GM21526 (cell line): ENCODE results near the gene RPRML.
"Not testable (repeated sequence)": the region's sequence is repeated elsewhere in the genome, so short reads cannot be mapped to it uniquely, and the experiment has no call there.

Experiments
- ATAC-seq: cut with Tn5 transposase; IDR thresholded peaks from one replicate; pipeline ENCODE4 v1.9.1; 2021; ENCODE audit warnings: moderate library complexity; ENCODE audit not compliant: unreplicated experiment, low FRiP score

RPRML gene

DNA sequence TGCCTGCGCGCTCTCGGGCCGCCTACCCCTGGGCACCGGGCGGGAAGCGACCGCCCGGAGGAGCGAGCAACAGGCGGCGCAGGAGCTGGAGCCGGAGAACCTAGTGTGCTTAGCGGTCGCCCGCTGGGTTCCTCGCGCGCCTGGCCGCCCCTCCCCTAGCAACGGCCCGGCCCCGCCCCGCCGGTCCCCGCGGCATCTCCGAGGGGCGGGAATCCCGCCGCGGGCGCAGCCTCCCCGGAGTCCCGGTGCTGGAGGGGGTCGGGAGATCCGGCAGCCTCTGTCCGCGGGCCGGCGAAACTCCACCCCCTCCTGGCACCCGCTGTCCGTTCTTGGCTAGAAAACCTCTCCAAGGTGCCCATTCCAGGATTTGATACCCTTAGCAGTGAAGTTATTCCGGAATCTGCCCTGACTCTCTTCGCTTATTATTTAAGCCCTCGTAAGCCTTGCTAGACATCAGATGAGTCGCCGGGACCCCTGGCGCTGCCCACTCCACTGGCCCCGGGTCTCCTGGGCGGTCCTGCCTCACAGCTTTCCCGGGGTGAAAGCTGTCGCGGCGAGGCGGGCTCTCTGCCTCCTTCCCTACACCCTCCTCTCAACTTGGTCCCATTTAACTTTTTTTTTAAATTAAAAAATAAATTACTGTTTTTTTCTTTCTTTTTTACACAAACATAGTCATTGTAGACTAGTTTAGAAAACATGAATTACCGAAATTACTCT lies at the start of gene RPRML:
TSS of gene RPRML (minus strand) at position 107 of the 717 bp plus-strand sequence. CDS start 246 bp downstream, outside the sequence.
- ATAC-seq: no peak

DNA sequence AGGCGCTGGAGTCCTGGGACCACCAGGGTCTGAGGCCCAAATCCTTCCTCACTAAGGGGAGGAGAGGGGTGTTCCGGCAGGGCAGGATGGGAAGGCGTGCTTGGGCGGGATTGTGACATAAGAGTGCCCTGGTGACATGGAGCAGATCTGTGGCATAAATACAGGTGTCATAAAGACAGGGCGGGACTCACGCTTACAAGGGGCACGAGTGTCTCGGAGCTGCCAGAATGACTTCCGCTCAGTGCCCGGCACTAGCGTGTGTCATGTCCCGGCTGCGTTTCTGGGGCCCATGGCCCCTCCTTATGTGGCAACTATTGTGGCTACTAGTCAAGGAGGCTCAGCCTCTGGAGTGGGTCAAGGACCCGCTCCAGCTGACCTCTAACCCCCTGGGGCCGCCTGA lies 37.9 kb upstream of the RPRML start:
- ATAC-seq: not testable (repeated sequence)

DNA sequence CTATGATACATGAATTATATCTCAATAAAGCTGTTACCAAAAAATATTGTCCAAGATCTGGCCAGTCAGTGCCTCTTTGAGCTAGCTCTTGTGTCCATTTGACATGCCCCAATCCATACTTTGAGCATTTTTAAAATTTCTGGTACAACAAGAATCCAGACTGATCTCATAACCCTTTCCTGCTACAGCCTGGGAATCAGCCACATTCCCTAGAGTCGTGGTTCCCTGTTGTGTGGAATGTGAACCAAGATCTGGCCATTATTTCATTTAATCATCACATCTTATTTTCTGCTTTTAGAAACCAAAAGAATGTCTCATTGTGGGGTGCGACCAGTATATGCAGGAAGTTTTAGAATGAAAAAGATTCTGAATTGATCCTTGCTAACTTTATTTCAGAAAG lies 34.3 kb upstream of the RPRML start:
- no peak for ATAC-seq

DNA sequence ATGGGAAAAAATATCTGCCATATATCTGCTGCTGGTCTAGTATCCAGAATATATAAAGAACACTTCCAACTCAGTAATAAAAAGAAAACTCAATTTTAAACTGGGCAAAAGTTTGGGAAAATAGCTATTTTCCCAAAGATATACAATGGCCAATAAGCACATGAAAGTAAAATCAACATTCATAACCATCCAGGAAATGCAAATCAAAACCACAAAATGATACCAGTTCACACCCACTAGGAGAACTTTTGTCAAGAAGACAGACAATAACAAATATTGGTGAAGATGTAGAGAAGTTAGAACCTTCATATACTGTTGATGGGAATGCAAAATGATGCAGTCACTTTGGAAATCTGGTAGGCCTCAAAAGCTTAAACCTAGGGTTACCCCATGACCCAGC lies 33.4 kb upstream of the RPRML start:
- ATAC-seq: no peak

DNA sequence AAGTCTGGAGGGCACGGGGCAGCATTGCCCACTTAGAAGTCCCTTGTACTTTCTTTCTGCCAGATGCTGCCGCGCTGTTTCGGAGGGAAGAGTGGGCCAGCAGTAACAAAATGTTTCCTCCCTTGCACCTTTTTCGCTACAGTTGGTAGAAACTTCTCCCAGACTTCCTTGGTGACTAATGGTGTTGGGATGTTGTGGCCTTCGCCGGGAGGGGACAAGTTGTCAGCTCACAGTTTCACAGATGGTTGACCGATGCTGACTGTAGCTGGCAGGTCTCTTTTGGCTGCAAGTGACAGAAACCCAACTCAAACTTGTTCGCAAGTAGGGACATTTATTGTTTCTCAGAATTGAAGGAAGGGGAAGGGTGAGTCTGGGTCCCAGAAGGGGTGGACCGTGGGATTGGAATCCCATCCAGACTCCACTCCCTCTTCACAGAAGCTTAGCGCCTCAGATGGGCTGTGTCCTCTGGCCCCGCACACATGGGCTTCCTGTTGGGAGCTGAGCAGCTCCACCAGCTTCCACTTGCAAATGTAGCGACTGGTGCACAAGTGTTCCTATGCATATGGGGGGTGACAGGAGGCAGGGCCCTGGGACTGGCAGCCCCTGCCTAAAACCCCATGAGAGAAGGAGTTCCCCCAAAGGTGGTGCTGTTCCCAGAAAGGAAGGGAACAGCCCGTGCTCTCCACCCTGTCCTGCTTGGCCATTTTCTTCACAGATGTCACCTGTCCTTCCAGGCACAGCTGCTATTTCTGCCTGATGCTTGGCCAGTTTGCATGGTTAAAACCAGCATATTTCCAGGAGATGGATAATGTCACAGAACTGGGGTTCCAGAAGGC lies 30.9 kb upstream of the RPRML start:
- no peak for ATAC-seq

DNA sequence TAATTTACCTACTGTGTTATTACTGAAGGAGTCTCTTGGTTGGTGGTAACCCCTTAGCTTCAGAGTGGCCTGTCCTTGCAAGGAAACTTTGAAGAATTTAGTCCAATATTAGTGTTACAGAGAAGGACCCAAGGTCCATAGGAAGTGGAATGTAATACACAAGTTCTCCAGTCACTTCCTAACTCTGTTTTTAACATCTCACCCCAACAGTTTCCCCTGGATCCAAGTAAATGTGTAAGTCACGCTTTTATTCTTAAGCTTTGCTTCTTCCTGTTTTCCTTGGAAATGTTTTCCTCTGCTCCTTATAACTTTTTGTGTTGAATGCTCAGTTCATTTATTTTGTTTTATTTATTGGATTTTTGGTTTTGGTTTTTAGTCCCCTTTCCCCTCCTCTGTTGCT lies 25.9 kb upstream of the RPRML start:
- no peak for ATAC-seq

DNA sequence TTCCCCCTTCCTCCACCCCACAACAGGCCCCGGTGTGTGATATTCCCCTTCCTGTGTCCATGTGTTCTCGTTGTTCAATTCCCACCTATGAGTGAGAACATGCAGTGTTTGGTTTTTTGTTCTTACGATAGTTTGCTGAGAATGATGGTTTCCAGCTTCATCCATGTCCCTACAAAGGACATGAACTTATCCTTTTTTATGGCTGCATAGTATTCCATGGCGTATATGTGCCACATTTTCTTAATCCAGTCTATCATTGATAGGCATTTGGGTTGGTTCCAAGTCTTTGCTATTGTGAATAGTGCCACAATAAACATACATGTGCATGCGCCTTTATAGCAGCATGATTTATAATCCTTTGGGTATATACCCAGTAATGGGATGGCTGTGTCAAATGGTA lies 24.8 kb upstream of the RPRML start:
- ATAC-seq: not testable (repeated sequence)

DNA sequence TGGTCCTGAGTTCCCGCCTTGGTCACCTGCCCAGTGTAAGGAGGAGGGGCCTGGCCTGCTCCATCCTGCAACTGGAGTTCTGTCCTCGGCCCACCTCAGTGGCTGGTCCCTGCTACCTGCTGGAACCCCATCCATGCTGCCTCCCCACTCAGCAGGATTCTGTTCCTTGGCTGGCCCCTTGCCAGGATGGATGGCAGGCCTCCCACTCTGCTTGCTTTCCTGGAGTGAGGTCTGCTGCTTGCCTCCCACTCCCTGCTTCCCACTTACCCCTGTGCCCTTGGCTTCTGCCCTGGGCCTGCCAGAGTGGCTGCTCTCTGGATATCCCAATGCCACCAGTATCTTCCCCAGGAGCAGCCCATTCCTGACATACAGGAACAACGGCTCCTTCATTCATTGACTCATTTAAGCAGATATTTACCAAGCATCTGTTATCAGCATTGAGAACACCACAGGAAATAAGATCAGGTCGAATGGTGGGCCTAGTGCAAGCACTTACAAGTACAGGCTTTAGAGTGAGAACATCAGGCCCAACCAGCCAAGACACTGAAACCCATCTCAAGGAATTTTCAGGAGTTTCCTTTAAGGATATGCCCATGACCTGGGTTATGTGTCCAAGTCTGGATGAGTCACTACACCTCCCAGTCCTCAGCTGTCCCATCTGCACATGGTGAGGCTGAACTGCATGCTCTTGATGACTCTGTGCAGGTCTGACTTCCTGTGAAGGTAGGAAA lies 17.0 kb upstream of the RPRML start:
- no peak for ATAC-seq

DNA sequence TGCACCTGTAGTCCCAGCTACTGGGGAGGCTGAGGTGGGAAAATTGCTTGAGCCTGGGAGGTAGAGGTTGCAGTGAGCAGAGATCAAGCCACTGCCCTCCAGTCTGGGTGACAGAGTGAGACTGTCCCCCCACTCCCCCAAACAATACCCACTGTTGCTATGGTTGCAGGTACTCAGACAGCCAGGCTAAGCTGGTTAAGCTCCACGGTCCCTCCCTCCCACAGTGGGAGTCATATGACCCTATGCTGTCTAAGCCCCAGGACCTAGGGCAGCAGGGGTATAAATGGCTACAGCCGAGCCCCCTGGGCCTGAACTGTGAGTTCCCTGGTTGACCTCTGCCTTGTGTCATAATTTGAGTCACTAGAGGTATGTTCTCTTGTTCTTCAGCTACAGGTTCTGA lies 15.9 kb upstream of the RPRML start:
- ATAC-seq: no peak

DNA sequence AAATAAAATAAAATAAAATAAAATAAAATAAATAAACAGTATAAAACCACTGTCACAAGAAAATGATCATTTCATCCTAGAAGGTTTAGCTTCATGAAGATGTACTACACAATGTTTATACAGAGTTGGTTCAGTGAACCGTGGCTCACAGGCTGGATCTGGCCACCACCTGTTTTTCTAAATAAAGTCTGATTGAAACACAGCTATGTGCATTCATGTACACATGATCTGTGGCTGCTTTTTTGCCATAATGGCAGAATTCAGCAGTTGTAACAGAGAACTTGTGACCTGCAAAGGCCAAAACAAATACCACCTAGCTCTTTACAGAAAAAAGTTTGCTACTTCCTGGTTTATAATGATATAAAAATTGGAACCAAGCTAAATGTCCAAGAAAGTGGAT lies 12.6 kb upstream of the RPRML start:
- ATAC-seq: no peak

DNA sequence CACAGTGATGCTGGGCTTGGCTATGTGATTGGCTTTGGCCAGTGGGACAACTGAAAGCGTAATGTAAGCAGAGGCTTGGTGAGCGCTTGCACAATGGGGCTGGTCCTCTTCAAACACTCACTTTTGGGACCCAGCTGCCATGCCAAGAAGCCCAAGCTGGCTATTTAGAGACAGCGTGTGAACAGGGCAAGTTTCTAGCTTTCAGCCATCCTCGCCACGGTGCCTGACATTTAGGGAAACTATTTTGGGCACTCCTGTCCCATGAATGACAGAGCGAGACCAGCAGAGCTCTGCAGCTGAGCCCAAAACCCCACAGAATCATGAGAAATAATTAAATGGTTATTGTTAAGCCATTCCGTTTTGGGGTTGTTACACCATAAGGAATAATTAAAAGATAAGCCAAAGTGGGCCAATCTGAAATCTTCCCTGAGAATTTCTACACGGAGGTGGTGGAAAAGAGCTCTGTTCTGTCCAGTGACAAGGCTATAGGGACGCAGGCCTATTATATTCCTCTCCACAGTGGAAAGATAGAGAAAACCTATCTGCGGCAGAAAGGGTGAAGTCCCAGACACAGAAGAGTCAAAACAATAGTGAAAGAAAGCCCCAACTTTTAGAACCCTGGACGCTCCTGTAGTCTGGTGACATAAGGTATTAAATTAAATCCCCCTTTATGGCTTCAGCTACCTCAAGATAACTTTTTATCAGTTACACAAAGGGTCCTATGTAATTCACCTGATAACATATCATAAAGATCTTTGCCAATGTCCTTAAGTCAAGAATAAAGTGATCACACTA lies 10.8 kb upstream of the RPRML start:
- no peak for ATAC-seq

DNA sequence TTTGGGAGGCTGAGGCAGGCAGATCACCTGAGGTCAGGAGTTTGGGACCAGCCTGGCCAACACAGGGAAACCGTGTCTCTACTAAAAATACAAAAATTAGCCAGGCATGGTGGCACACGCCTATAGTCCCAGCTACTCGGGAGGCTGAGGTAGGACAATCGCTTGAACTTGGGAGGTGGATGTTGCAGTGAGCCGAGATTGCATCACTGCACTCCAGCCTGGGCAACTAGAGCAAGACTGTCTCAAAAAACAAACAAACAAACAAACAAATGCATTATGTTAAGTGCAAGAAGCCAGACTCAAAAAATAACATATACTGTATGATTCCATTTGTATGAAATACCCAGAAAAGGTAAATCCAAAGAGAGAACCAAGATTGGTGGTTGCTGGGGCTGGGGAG lies 8.9 kb upstream of the RPRML start:
- ATAC-seq: not testable (repeated sequence)

DNA sequence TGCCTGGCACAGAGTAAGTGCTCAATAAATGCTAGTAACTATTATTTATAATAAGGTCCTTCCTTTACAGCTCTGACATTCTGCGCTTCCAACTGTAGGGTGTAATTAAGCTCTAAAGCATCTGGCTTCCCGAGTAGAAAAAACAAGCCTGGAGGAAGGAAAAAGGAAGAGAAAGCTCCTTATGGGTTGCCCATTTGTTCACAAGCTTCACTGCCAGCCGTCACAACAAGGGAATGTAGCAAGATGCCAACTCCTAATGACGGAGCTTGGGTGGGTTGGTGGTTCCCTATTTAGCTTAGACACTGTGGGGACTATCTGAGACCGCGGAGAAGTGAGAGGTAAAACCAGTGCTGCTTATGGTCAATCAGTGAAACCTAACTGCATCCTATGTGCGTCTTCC lies 7.3 kb upstream of the RPRML start:
- no peak for ATAC-seq

DNA sequence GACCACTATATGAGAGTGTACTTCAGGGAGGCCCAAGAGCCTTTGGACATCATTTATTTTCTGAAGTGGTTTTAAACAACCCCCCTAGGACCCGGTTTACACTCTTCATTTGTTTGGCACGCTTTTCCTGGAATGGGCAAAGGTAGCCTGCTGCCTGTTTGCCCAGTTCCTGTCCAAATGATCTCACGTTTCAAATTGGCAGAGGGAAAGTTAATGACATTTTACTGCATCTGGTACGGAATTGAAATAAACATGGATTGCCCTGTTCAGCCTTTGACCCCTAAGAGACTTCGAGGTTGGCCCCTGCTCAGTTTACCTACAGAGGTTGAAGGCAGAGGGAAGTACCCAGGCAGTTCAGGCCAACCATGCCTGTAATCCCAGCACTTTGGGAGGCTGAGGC lies 5.8 kb upstream of the RPRML start:
- no peak for ATAC-seq

DNA sequence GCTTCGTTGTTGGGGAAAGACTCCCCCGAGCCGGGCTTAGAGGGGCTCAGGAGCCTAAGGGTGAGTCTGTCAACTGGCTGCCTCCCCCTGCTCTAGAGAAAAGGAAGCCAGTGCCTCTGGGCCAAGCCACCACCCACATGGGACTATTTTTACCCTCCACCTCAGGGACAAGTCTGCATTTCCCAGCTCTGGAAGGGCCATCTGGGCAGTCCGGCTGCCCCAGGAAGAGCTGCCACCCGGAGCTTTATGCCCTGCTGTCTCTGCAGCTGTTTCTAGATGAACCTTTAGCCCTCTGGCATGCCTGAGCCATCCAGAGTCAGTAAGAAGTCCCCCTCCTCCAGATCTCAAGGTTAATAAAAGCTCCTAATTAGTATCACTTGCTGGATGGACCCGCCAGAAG lies 5.3 kb upstream of the RPRML start:
- ATAC-seq: no peak

DNA sequence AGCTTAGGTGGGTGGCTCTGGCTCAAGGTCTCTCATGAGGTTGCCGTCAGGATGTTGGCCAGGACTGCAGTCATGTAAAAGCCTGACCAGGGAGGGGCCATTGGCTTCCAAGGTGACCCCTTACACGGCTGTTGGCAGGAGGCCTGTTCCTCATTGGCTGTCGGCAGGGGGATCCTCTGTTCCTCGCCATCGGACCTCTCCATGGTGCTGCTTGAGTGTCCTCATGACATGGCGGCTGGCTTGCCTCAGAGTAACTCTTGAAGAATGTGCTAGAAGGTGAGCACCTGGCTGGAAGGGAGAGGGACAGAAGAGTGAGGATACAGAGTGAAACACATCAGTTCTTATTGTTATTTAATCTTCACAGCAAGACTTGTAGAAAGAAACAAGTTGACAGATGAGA lies 4.7 kb upstream of the RPRML start:
- ATAC-seq: no peak

DNA sequence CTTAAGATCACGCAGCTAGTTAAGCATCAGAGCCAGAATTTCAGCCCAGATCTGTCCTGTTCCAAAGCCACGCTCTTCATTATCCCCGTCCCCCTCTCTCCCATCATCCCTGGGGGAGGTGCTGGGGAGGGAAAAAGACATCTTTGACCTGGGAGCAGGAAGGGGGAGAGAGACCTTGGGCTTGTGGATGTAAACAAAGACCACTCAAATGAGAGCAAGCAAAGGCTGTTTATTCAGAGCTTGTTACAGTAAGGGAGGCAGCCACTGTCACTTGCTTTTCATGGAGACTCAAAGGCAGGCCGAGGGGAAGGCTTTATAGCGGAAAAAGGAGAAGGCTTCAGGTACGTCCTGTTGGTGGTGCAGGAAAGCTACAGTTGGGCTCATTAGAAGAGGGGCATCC lies 3.5 kb upstream of the RPRML start:
- ATAC-seq: no peak

DNA sequence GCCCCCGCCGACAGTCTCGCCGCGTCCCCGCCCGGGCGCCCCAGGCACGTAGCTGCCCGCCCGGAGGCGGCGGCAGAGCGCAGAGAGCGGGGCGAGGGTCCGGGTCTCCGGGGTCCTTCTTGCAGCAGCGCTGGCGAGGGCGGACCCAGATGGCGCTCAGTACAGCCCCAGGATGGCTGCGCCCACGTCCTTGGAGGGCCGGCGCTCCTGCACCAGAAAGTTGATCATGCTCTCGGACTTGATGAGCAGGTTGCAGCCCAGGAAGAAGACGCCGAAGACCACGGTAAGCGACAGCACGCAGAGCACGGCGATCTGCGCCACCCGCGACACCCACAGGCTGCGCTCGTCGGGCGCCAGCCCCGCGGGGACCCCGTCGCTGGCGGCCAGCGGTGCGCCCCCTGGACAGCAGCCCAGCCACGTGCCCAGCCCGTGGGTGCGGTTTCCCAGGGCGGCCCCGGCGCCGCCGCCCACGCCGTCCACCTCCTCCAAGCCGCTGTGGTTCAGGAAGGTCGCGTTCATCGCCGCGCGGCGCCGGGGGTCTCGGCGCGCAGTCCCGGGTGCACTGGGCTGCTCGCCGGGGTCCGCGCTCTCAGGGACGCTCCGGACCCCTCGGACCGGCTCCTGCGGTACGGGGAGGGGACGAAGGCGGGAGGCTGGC lies 435 bp downstream of the RPRML start:
- ATAC-seq: no peak

DNA sequence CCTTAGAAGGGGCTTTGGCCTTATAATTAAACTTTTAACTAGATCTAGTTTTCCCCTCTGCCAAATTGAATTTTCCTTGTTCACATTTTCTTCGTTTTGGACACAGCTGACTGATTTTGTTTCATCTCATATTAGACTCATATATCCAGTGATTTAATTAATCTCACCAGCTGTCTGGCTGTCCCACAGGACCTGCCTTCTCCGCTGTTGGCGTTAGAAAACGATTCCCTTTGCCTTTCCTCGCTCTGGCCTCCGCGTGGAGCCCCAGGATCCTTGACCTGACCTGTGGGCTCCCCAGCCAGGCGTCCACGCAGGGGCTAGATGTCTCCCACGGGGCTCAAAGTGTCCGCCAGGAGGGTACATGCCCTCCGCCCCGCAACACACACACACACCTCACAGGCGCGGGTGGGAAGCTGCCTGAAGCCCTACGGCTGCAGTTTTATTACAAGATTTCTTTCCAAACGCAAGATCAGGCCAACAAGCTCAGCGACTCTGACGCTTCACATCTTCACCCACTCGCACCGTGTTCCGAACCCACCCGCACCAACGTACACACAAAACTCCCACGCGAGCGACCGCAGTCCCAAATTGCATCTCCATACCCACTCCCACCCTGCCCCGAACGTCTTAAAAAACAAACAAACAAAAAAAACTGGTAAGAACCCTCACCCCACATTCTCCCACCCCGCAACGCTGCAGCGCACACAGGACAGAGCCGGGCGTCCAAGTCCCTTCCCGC lies 1.1 kb downstream of the RPRML start:
- ATAC-seq: no peak
